ENCODE measurements around the gene CACNA1C.

The CACNA1C gene

GRCh38 chr12:2391740-2392331 lies 339.0 kb downstream of the CACNA1C start:
- Histone ChIP-seq H3K4me1 (ENCODE audit: insufficient read depth, low read length) (no peaks in the 10 kb centered on the region), H2AFZ (ENCODE audit: low read depth, low read length) (no peak overlapping the region), H3K9me3 (ENCODE audit: low read length) (no peaks in the 10 kb centered on the region), H3K36me3 (ENCODE audit: insufficient read depth, low read length) (no peaks in the 10 kb centered on the region), H3K4me3 (ENCODE audit: low read length) (no peak overlapping the region), H3K27me3 (ENCODE audit: insufficient read depth, low read length) (peaks cover 5% of the 10 kb centered on the region)

GRCh38 chr12:2393016-2393415 lies 340.2 kb downstream of the CACNA1C start:
- no peaks in the 10 kb centered on the region for H3K36me3 ChIP-seq (ENCODE audit: insufficient read depth, low read length)
- H3K4me3 ChIP-seq (ENCODE audit: low read length): no peak overlapping the region
- H2AFZ ChIP-seq (ENCODE audit: low read depth, low read length): no peak overlapping the region
- H3K4me1 ChIP-seq (ENCODE audit: insufficient read depth, low read length): no peaks in the 10 kb centered on the region
- no peaks in the 10 kb centered on the region for H3K9me3 ChIP-seq (ENCODE audit: low read length)
- H3K27me3 ChIP-seq (ENCODE audit: insufficient read depth, low read length): peaks cover 5% of the 10 kb centered on the region

- no peaks in the 10 kb centered on the region for H3K4me1 ChIP-seq (ENCODE audit: insufficient read depth, low read length)
- H3K36me3 ChIP-seq (ENCODE audit: insufficient read depth, low read length): no peaks in the 10 kb centered on the region
- H3K4me3 ChIP-seq (ENCODE audit: low read length): no peak overlapping the region
- no peaks in the 10 kb centered on the region for H3K9me3 ChIP-seq (ENCODE audit: low read length)
- no peak overlapping the region for H2AFZ ChIP-seq (ENCODE audit: low read depth, low read length)
- H3K27me3 ChIP-seq (ENCODE audit: insufficient read depth, low read length): peaks cover 5% of the 10 kb centered on the region
Measured at GRCh38 chr12:2393996-2394395, 341.2 kb downstream of the CACNA1C start.

GRCh38 chr12:2395354-2395977 lies 342.7 kb downstream of the CACNA1C start:
- H3K36me3 ChIP-seq (ENCODE audit: insufficient read depth, low read length): no peaks in the 10 kb centered on the region
- no peaks in the 10 kb centered on the region for H3K4me1 ChIP-seq (ENCODE audit: insufficient read depth, low read length)
- H3K4me3 ChIP-seq (ENCODE audit: low read length): no peak overlapping the region
- no peak overlapping the region for H2AFZ ChIP-seq (ENCODE audit: low read depth, low read length)
- no peaks in the 10 kb centered on the region for H3K9me3 ChIP-seq (ENCODE audit: low read length)
- H3K27me3 ChIP-seq (ENCODE audit: insufficient read depth, low read length): no peaks in the 10 kb centered on the region

GRCh38 chr12:2396448-2396871 lies 343.7 kb downstream of the CACNA1C start:
- Histone ChIP-seq H3K4me1 (ENCODE audit: insufficient read depth, low read length) (no peaks in the 10 kb centered on the region), H3K9me3 (ENCODE audit: low read length) (no peaks in the 10 kb centered on the region), H3K36me3 (ENCODE audit: insufficient read depth, low read length) (no peaks in the 10 kb centered on the region), H2AFZ (ENCODE audit: low read depth, low read length) (no peak overlapping the region), H3K27me3 (ENCODE audit: insufficient read depth, low read length) (no peaks in the 10 kb centered on the region), H3K4me3 (ENCODE audit: low read length) (no peak overlapping the region)

GRCh38 chr12:2397356-2398045 lies 344.7 kb downstream of the CACNA1C start:
- Histone ChIP-seq H3K4me3 (ENCODE audit: low read length) (no peak overlapping the region), H3K9me3 (ENCODE audit: low read length) (no peaks in the 10 kb centered on the region), H3K27me3 (ENCODE audit: insufficient read depth, low read length) (no peaks in the 10 kb centered on the region), H3K36me3 (ENCODE audit: insufficient read depth, low read length) (no peaks in the 10 kb centered on the region), H2AFZ (ENCODE audit: low read depth, low read length) (no peak overlapping the region), H3K4me1 (ENCODE audit: insufficient read depth, low read length) (no peaks in the 10 kb centered on the region)

GRCh38 chr12:2401040-2401439 lies 348.3 kb downstream of the CACNA1C start:
- Histone ChIP-seq H3K36me3 (ENCODE audit: insufficient read depth, low read length) (no peaks in the 10 kb centered on the region), H3K4me3 (ENCODE audit: low read length) (no peak overlapping the region), H3K9me3 (ENCODE audit: low read length) (no peaks in the 10 kb centered on the region), H3K27me3 (ENCODE audit: insufficient read depth, low read length) (no peaks in the 10 kb centered on the region), H2AFZ (ENCODE audit: low read depth, low read length) (no peak overlapping the region), H3K4me1 (ENCODE audit: insufficient read depth, low read length) (no peaks in the 10 kb centered on the region)

- Histone ChIP-seq H3K4me3 (ENCODE audit: low read length) (no peak overlapping the region), H3K36me3 (ENCODE audit: insufficient read depth, low read length) (no peaks in the 10 kb centered on the region), H2AFZ (ENCODE audit: low read depth, low read length) (no peak overlapping the region), H3K9me3 (ENCODE audit: low read length) (no peaks in the 10 kb centered on the region), H3K27me3 (ENCODE audit: insufficient read depth, low read length) (no peaks in the 10 kb centered on the region), H3K4me1 (ENCODE audit: insufficient read depth, low read length) (no peaks in the 10 kb centered on the region)
Measured at GRCh38 chr12:2402073-2402579, 349.3 kb downstream of the CACNA1C start.

- Histone ChIP-seq H2AFZ (ENCODE audit: low read depth, low read length) (no peak overlapping the region), H3K9me3 (ENCODE audit: low read length) (no peaks in the 10 kb centered on the region), H3K36me3 (ENCODE audit: insufficient read depth, low read length) (no peaks in the 10 kb centered on the region), H3K4me1 (ENCODE audit: insufficient read depth, low read length) (no peaks in the 10 kb centered on the region), H3K4me3 (ENCODE audit: low read length) (no peak overlapping the region), H3K27me3 (ENCODE audit: insufficient read depth, low read length) (no peaks in the 10 kb centered on the region)
Measured at GRCh38 chr12:2403221-2403976, 350.6 kb downstream of the CACNA1C start.

- Histone ChIP-seq H3K4me3 (ENCODE audit: low read length) (no peak overlapping the region), H2AFZ (ENCODE audit: low read depth, low read length) (no peak overlapping the region), H3K27me3 (ENCODE audit: insufficient read depth, low read length) (no peaks in the 10 kb centered on the region), H3K4me1 (ENCODE audit: insufficient read depth, low read length) (no peaks in the 10 kb centered on the region), H3K36me3 (ENCODE audit: insufficient read depth, low read length) (no peaks in the 10 kb centered on the region), H3K9me3 (ENCODE audit: low read length) (no peaks in the 10 kb centered on the region)
Measured at GRCh38 chr12:2405039-2405438, 352.3 kb downstream of the CACNA1C start.

- Histone ChIP-seq H3K27me3 (ENCODE audit: insufficient read depth, low read length) (no peaks in the 10 kb centered on the region), H3K4me3 (ENCODE audit: low read length) (no peak overlapping the region), H2AFZ (ENCODE audit: low read depth, low read length) (no peak overlapping the region), H3K4me1 (ENCODE audit: insufficient read depth, low read length) (no peaks in the 10 kb centered on the region), H3K9me3 (ENCODE audit: low read length) (no peaks in the 10 kb centered on the region), H3K36me3 (ENCODE audit: insufficient read depth, low read length) (no peaks in the 10 kb centered on the region)
Measured at GRCh38 chr12:2406903-2407302, 354.1 kb downstream of the CACNA1C start.

- H3K4me3 ChIP-seq (ENCODE audit: low read length): no peak overlapping the region
- H3K9me3 ChIP-seq (ENCODE audit: low read length): no peaks in the 10 kb centered on the region
- H3K4me1 ChIP-seq (ENCODE audit: insufficient read depth, low read length): no peaks in the 10 kb centered on the region
- no peak overlapping the region for H2AFZ ChIP-seq (ENCODE audit: low read depth, low read length)
- no peaks in the 10 kb centered on the region for H3K27me3 ChIP-seq (ENCODE audit: insufficient read depth, low read length)
- H3K36me3 ChIP-seq (ENCODE audit: insufficient read depth, low read length): no peaks in the 10 kb centered on the region
Measured at GRCh38 chr12:2408262-2408661, 355.5 kb downstream of the CACNA1C start.

Data from neuron (in vitro differentiated cells).